NOMO-1 treated with DMSO at 0.1 percent for 48 hours (cell line): Measurements from ENCODE around the gene OPALIN.
A peak's percentile ranks its signal among the peaks of the same experiment; 100 is the strongest.

Experiments
- DNase-seq: peaks from one replicate; lab custom pipeline; 2025; ENCODE audit not compliant: unreplicated experiment; lab: John Stamatoyannopoulos, UW

OPALIN gene

GRCh38 chr10:96374639-96374984 lies 15.8 kb upstream of the OPALIN start:
- DNase-seq, result no peak

- no peak for DNase-seq
Measured at GRCh38 chr10:96374004-96374403, 15.2 kb upstream of the OPALIN start.

- DNase-seq, result no peak
Measured at GRCh38 chr10:96371356-96371755, 12.6 kb upstream of the OPALIN start.

- DNase-seq, result peak; percentile 44
Measured at GRCh38 chr10:96370584-96371157, 11.9 kb upstream of the OPALIN start.

- DNase-seq, result no peak
Measured at GRCh38 chr10:96369890-96370583, 11.2 kb upstream of the OPALIN start.

GRCh38 chr10:96368971-96369370 lies 10.2 kb upstream of the OPALIN start:
- DNase-seq, result no peak

- no peak for DNase-seq
Measured at GRCh38 chr10:96367470-96367869, 8.7 kb upstream of the OPALIN start.

- DNase-seq, result no peak
Measured at GRCh38 chr10:96366508-96366907, 7.7 kb upstream of the OPALIN start.

- DNase-seq, result no peak
Measured at GRCh38 chr10:96365571-96365970, 6.8 kb upstream of the OPALIN start.

- no peak for DNase-seq
Measured at GRCh38 chr10:96360766-96361165, 2.0 kb upstream of the OPALIN start.

GRCh38 chr10:96360331-96360730 lies 1.5 kb upstream of the OPALIN start:
- DNase-seq, result no peak

- no peak for DNase-seq
Measured at GRCh38 chr10:96359616-96360015, 814 bp upstream of the OPALIN start.

GRCh38 chr10:96357038-96357620 lies 1.7 kb downstream of the OPALIN start:
- no peak for DNase-seq

GRCh38 chr10:96352582-96352981 lies 6.2 kb downstream of the OPALIN start:
- DNase-seq, result no peak

- DNase-seq, result no peak
Measured at GRCh38 chr10:96352027-96352426, 6.8 kb downstream of the OPALIN start.

GRCh38 chr10:96346295-96346694 lies 12.5 kb downstream of the OPALIN start:
- no peak for DNase-seq

GRCh38 chr10:96345222-96345621 lies 13.6 kb downstream of the OPALIN start:
- DNase-seq, result no peak

GRCh38 chr10:96344178-96344577 lies 14.6 kb downstream of the OPALIN start:
- no peak for DNase-seq

- DNase-seq, result no peak
Measured at GRCh38 chr10:96342402-96342801, 16.4 kb downstream of the OPALIN start.

- no peak for DNase-seq
Measured at GRCh38 chr10:96341219-96342182, 17.3 kb downstream of the OPALIN start.
